Peyer's patch (tissue), 4 donors: ENCODE measurements around the gene TGM3. TPM values are rescaled to one million over a fixed set of nuclear protein-coding genes. Genes with fewer than 3 reads are reported as not detected.

Source experiments
- DNase-seq, 3 donors: peaks; one replicate each; pipeline ENCODE4 v3.0.0-alpha.2; 2017 to 2019
- H3K27ac ChIP-seq, 4 donors: fragments of 200-600 bp; sonication (generic); one replicate each; pipeline ENCODE4 v1.5.1; 2016 to 2019
- H3K27me3 ChIP-seq, 2 donors: fragments of 200-600 bp; sonication (generic); one replicate each; pipeline ENCODE4 v1.5.1; 2019
- H3K36me3 ChIP-seq, 3 donors: fragments of 200-600 bp; sonication (generic); one replicate each; pipeline ENCODE4 v1.5.1; 2016 to 2019
- H3K4me1 ChIP-seq, 4 donors: fragments of 200-600 bp; sonication (generic); one replicate each; pipeline ENCODE4 v1.5.1; 2016 to 2019
- H3K4me3 ChIP-seq, 4 donors: fragments of 200-600 bp; sonication (generic); 1 replicate in 3 of 4; 2 replicates in 1 of 4; pipeline ENCODE4 v1.5.1; 2016 to 2019; ENCODE audit warnings: mild to moderate bottlenecking in 1 of 4
- H3K9me3 ChIP-seq, 4 donors: fragments of 200-600 bp; sonication (generic); one replicate each; pipeline ENCODE4 v1.5.1; 2016 to 2019; ENCODE audit warnings: mild to moderate bottlenecking in 1 of 4
- CTCF ChIP-seq, 6 experiments: fragments of 450-650 bp in 4 of 6; fragments of 200-600 bp in 2 of 6; sonication (generic) in 1 of 6; IDR thresholded peaks; one replicate each; pipeline ENCODE4 v1.5.1; 2017 to 2019; ENCODE audit warnings: antibody characterized with exemption in 6 of 6, mild to moderate bottlenecking in 3 of 6, moderate library complexity in 1 of 6
- POLR2A ChIP-seq, 2 donors: fragments of 450-650 bp; IDR thresholded peaks; one replicate each; pipeline ENCODE4 v1.5.1; 2017; ENCODE audit warnings: antibody characterized with exemption in 2 of 2, mild to moderate bottlenecking in 2 of 2, moderate library complexity in 2 of 2
- total RNA-seq, 4 donors: library from RNA; depleted of rRNA; stranded (reverse); fragments of >200 nt; gene quantifications; one replicate each; pipeline ENCODE4 v1.1.0, GENCODE V29; 2016

Gene TGM3
- total RNA-seq, 4 donors from 2014 or later, result 0.40 TPM; not detected in 3

DNA sequence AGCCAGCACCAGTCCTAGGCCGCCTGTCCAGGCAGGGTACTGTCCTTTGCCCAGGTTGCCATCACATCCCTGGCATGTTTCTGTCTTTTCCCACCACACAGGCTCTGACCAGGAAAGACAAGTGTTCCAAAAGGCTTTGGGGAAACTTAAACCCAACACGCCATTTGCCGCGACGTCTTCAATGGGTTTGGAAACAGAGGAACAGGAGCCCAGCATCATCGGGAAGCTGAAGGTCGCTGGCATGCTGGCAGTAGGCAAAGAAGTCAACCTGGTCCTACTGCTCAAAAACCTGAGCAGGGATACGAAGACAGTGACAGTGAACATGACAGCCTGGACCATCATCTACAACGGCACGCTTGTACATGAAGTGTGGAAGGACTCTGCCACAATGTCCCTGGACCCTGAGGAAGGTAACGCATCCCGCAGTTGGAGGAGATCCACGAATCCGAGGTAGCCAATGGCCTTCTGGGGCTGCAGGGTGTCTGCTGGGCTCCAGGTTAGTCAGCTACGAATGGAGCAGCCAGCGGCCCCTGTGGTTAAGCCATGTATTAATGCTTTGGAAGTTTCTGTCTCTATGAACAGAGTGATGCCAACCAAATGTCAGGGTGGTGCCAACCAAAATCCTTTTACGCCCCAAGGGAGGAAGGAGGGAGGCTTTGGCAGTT, 36.2 kb downstream of the TGM3 start:
- TF ChIP-seq POLR2A (IDR thresholded peaks at IDR 0.05) (no peak), CTCF (IDR thresholded peaks at IDR 0.05) (no peak)
- H3K4me3 ChIP-seq, result no peak overlapping the region
- no peaks in the 10 kb centered on the region for H3K9me3 ChIP-seq
- H3K27ac ChIP-seq, result no peak overlapping the region
- no peaks in the 10 kb centered on the region for H3K27me3 ChIP-seq
- DNase-seq, result no peak
- no peaks in the 10 kb centered on the region for H3K36me3 ChIP-seq
- no peaks in the 10 kb centered on the region for H3K4me1 ChIP-seq

DNA sequence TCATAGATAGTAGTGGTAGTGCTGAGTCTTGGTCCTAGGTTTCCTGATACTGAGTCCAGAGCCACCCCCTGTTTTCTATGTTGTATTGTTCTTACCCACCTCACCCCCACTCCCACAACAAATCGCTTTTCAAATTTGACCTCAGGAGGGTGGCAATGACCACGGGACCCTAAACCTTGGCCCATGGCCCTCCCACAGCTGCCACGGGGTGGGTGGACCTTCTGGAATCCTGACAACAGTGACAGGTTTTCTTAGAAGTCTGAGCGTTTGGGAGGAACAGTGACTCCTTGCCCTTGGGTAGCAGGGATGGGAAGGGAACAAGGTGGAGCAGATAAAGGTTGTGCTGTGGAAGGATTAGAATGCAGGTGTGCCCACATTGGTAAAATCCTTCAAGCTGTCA, 36.9 kb downstream of the TGM3 start:
- H3K4me1 ChIP-seq, result no peaks in the 10 kb centered on the region
- DNase-seq, result no peak
- TF ChIP-seq POLR2A (IDR thresholded peaks at IDR 0.05) (no peak), CTCF (IDR thresholded peaks at IDR 0.05) (no peak)
- no peaks in the 10 kb centered on the region for H3K27me3 ChIP-seq
- H3K36me3 ChIP-seq, result no peaks in the 10 kb centered on the region
- H3K27ac ChIP-seq, result no peak overlapping the region
- no peak overlapping the region for H3K4me3 ChIP-seq
- H3K9me3 ChIP-seq, result no peaks in the 10 kb centered on the region

DNA sequence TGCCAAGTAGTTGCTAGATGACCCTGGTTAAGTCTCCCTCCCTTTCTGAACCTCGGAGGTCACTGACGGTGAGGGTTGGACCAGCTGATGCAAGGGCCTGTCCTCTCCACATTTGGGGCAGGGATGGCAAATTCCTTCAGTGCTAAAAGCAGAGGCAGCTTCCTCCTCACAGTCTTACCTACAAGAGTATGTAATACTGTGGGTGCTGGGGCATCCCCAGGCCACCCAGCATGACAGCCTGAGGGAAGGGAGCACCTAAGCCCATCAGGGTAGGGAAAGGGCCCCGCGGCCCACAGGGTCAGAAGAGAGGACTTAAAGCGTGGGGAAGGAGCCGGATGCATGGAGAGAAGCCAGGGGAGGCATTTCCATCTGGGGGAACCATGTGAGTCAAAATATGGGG, 38.0 kb downstream of the TGM3 start:
- Histone ChIP-seq H3K27ac (no peak overlapping the region), H3K36me3 (no peaks in the 10 kb centered on the region), H3K4me1 (no peaks in the 10 kb centered on the region), H3K27me3 (no peaks in the 10 kb centered on the region), H3K4me3 (no peak overlapping the region), H3K9me3 (no peaks in the 10 kb centered on the region)
- TF ChIP-seq CTCF (IDR thresholded peaks at IDR 0.05), result no peak
- no peak for TF ChIP-seq POLR2A (IDR thresholded peaks at IDR 0.05)
- DNase-seq, result no peak

- Histone ChIP-seq H3K27ac (no peak overlapping the region), H3K4me3 (no peak overlapping the region), H3K36me3 (no peaks in the 10 kb centered on the region), H3K27me3 (no peaks in the 10 kb centered on the region), H3K4me1 (no peaks in the 10 kb centered on the region), H3K9me3 (no peaks in the 10 kb centered on the region)
- no peak for TF ChIP-seq POLR2A (IDR thresholded peaks at IDR 0.05)
- DNase-seq, result no peak
Measured at GRCh38 chr20:2335096-2335870, 39.5 kb downstream of the TGM3 start.

GRCh38 chr20:2336471-2336870, 40.7 kb downstream of the TGM3 start:
- Histone ChIP-seq H3K27ac (no peak overlapping the region), H3K36me3 (no peaks in the 10 kb centered on the region), H3K9me3 (no peaks in the 10 kb centered on the region), H3K4me1 (no peaks in the 10 kb centered on the region), H3K27me3 (no peaks in the 10 kb centered on the region), H3K4me3 (no peak overlapping the region)
- TF ChIP-seq POLR2A (IDR thresholded peaks at IDR 0.05) (no peak), CTCF (IDR thresholded peaks at IDR 0.05) (no peak)
- no peak for DNase-seq

GRCh38 chr20:2337142-2337541, 41.3 kb downstream of the TGM3 start:
- no peak for TF ChIP-seq POLR2A (IDR thresholded peaks at IDR 0.05)
- no peak for TF ChIP-seq CTCF (IDR thresholded peaks at IDR 0.05)
- no peaks in the 10 kb centered on the region for H3K36me3 ChIP-seq

More at GRCh38 chr20:2337142-2337541, 41.3 kb downstream of the TGM3 start:
- Histone ChIP-seq H3K4me3 (no peak overlapping the region), H3K4me1 (no peaks in the 10 kb centered on the region), H3K9me3 (no peaks in the 10 kb centered on the region), H3K27me3 (no peaks in the 10 kb centered on the region), H3K27ac (no peak overlapping the region)
- DNase-seq, result no peak
